ENCODE data around the gene ZCCHC24. TPM values are rescaled to one million over a fixed set of nuclear protein-coding genes. Genes with fewer than 3 reads are reported as not detected.

The ZCCHC24 gene
- total RNA-seq, 2 experiments from 2014 or later = 0.53 to 0.75 TPM

GRCh38 chr10:79391231-79392019 lies 54.0 kb downstream of the ZCCHC24 start:
- H3K9me3 Mint-ChIP-seq (ENCODE audit: low read depth) = no peaks in the 10 kb centered on the region
- no peaks in the 10 kb centered on the region for H3K36me3 Mint-ChIP-seq (ENCODE audit: low read depth)
- peak; percentile 2 for DNase-seq
- POLR2A ChIA-PET = no interaction called here
- no peak overlapping the region for H3K27ac Mint-ChIP-seq
- intact Hi-C loops (cut with DNase I, micrococcal nuclease) = no loop called here
- CTCF ChIA-PET = interaction anchor here (1.1 to 5.1 kb wide), 2 partner anchors 17 to 54 kb away, joined by 4 to 23 read pairs; partner anchors contain the start of gene ZCCHC24
- H3K27me3 Mint-ChIP-seq = no peaks in the 10 kb centered on the region
- H3K4me3 Mint-ChIP-seq = no peak overlapping the region
- no peak for ATAC-seq
- H3K4me1 Mint-ChIP-seq = no peaks in the 10 kb centered on the region

- no peaks in the 10 kb centered on the region for H3K27me3 Mint-ChIP-seq
- no peak overlapping the region for H3K27ac Mint-ChIP-seq
- POLR2A ChIA-PET = interaction anchor here (0.6 kb wide), 1 partner anchor 85 kb away, joined by 3 read pairs; no protein-coding TSS in a partner anchor
- H3K36me3 Mint-ChIP-seq (ENCODE audit: low read depth) = no peaks in the 10 kb centered on the region
- H3K4me1 Mint-ChIP-seq = no peaks in the 10 kb centered on the region
- CTCF ChIA-PET = interaction anchor here (1.1 to 5.1 kb wide), 2 partner anchors 17 to 55 kb away, joined by 4 to 23 read pairs; partner anchors contain the start of gene ZCCHC24
- peak; percentile 33 for DNase-seq
- intact Hi-C loops (cut with DNase I, micrococcal nuclease) = no loop called here
- no peak overlapping the region for H3K4me3 Mint-ChIP-seq
- H3K9me3 Mint-ChIP-seq (ENCODE audit: low read depth) = no peaks in the 10 kb centered on the region
- ATAC-seq = peak; percentile 25
Observed at GRCh38 chr10:79390551-79391229, 54.7 kb downstream of the ZCCHC24 start.

- intact Hi-C loops (cut with DNase I, micrococcal nuclease) = no loop called here
- Mint-ChIP-seq H3K27ac (no peak overlapping the region), H3K27me3 (no peaks in the 10 kb centered on the region), H3K36me3 (ENCODE audit: low read depth) (no peaks in the 10 kb centered on the region), H3K4me1 (no peaks in the 10 kb centered on the region), H3K9me3 (ENCODE audit: low read depth) (no peaks in the 10 kb centered on the region), H3K4me3 (no peak overlapping the region)
- ATAC-seq = no peak
- DNase-seq = no peak
- ChIA-PET POLR2A (interaction anchor here (0.6 kb wide), 1 partner anchor 85 kb away, joined by 3 read pairs; no protein-coding TSS in a partner anchor), CTCF (interaction anchor here (0.9 to 5.1 kb wide), 3 partner anchors 11 to 16 kb away, joined by 3 to 23 read pairs (median 6); no protein-coding TSS in a partner anchor)
Observed at GRCh38 chr10:79390057-79390456, 55.4 kb downstream of the ZCCHC24 start.

- CTCF ChIA-PET = interaction anchor here (0.7 to 5.1 kb wide), 6 partner anchors 9 to 606 kb away, joined by 3 to 23 read pairs (median 3); no protein-coding TSS in a partner anchor
- no peaks in the 10 kb centered on the region for H3K27me3 Mint-ChIP-seq
- no peak overlapping the region for H3K4me3 Mint-ChIP-seq
- no peaks in the 10 kb centered on the region for H3K9me3 Mint-ChIP-seq (ENCODE audit: low read depth)
- H3K27ac Mint-ChIP-seq = no peak overlapping the region
- POLR2A ChIA-PET = no interaction called here
- no peaks in the 10 kb centered on the region for H3K4me1 Mint-ChIP-seq
- no peaks in the 10 kb centered on the region for H3K36me3 Mint-ChIP-seq (ENCODE audit: low read depth)
- ATAC-seq = peak; percentile 84
- DNase-seq = peak; percentile 30
- intact Hi-C loops (cut with DNase I, micrococcal nuclease) = no loop called here
Observed at GRCh38 chr10:79387974-79388850, 57.2 kb downstream of the ZCCHC24 start.

GRCh38 chr10:79387466-79387973 lies 57.9 kb downstream of the ZCCHC24 start:
- Mint-ChIP-seq H3K27me3 (no peaks in the 10 kb centered on the region), H3K27ac (no peak overlapping the region), H3K4me3 (no peak overlapping the region), H3K4me1 (no peaks in the 10 kb centered on the region), H3K36me3 (ENCODE audit: low read depth) (no peaks in the 10 kb centered on the region), H3K9me3 (ENCODE audit: low read depth) (no peaks in the 10 kb centered on the region)
- CTCF ChIA-PET = interaction anchor here (0.8 to 5.1 kb wide), 4 partner anchors 10 to 605 kb away, joined by 3 to 23 read pairs (median 3); no protein-coding TSS in a partner anchor
- no peak for ATAC-seq
- DNase-seq = peak; percentile 2
- POLR2A ChIA-PET = no interaction called here
- intact Hi-C loops (cut with DNase I, micrococcal nuclease) = no loop called here

- Mint-ChIP-seq H3K9me3 (ENCODE audit: low read depth) (no peaks in the 10 kb centered on the region), H3K27ac (no peak overlapping the region), H3K4me1 (no peaks in the 10 kb centered on the region), H3K27me3 (no peaks in the 10 kb centered on the region), H3K36me3 (ENCODE audit: low read depth) (no peaks in the 10 kb centered on the region), H3K4me3 (no peak overlapping the region)
- ChIA-PET CTCF (interaction anchor here (0.8 to 1.1 kb wide), 2 partner anchors 10 to 605 kb away, joined by 3 read pairs; no protein-coding TSS in a partner anchor), POLR2A (no interaction called here)
- ATAC-seq = no peak
- intact Hi-C loops (cut with DNase I, micrococcal nuclease) = no loop called here
- peak; percentile 2 for DNase-seq
Observed at GRCh38 chr10:79386637-79387465, 58.6 kb downstream of the ZCCHC24 start.

- POLR2A ChIA-PET = no interaction called here
- Mint-ChIP-seq H3K4me3 (no peak overlapping the region), H3K36me3 (ENCODE audit: low read depth) (no peaks in the 10 kb centered on the region), H3K27ac (no peak overlapping the region), H3K4me1 (no peaks in the 10 kb centered on the region), H3K9me3 (ENCODE audit: low read depth) (no peaks in the 10 kb centered on the region), H3K27me3 (no peaks in the 10 kb centered on the region)
- DNase-seq = no peak
- ATAC-seq = no peak
- CTCF ChIA-PET = no interaction called here
- intact Hi-C loops (cut with DNase I, micrococcal nuclease) = no loop called here
Observed at GRCh38 chr10:79385804-79386531, 59.5 kb downstream of the ZCCHC24 start.

GRCh38 chr10:79385392-79385795 lies 60.0 kb downstream of the ZCCHC24 start:
- CTCF ChIA-PET = no interaction called here

GRCh38 chr10:79384773-79385391 lies 60.5 kb downstream of the ZCCHC24 start:
- no peak overlapping the region for H3K4me3 Mint-ChIP-seq
- no peak overlapping the region for H3K27ac Mint-ChIP-seq
- H3K36me3 Mint-ChIP-seq (ENCODE audit: low read depth) = no peaks in the 10 kb centered on the region
- intact Hi-C loops (cut with DNase I, micrococcal nuclease) = no loop called here
- ATAC-seq = no peak
- POLR2A ChIA-PET = no interaction called here
- CTCF ChIA-PET = interaction anchor here (0.6 kb wide), 1 partner anchor 432 kb away, joined by 6 read pairs; no protein-coding TSS in a partner anchor
- no peaks in the 10 kb centered on the region for H3K9me3 Mint-ChIP-seq (ENCODE audit: low read depth)
- no peaks in the 10 kb centered on the region for H3K27me3 Mint-ChIP-seq
- H3K4me1 Mint-ChIP-seq = no peaks in the 10 kb centered on the region
- no peak for DNase-seq

More at GRCh38 chr10:79385392-79385795, 60.0 kb downstream of the ZCCHC24 start:
- Mint-ChIP-seq H3K4me3 (no peak overlapping the region), H3K36me3 (ENCODE audit: low read depth) (no peaks in the 10 kb centered on the region), H3K27me3 (no peaks in the 10 kb centered on the region), H3K9me3 (ENCODE audit: low read depth) (no peaks in the 10 kb centered on the region), H3K27ac (no peak overlapping the region), H3K4me1 (no peaks in the 10 kb centered on the region)
- intact Hi-C loops (cut with DNase I, micrococcal nuclease) = no loop called here
- ATAC-seq (no peak), DNase-seq (no peak)
- POLR2A ChIA-PET = no interaction called here
